M059J (cell line): ENCODE measurements around the gene SWAP70. TPM values are rescaled to one million over a fixed set of nuclear protein-coding genes. Genes with fewer than 3 reads are reported as not detected.
A peak's percentile ranks its signal among the peaks of the same experiment; 100 is the strongest.
"Not testable (repeated sequence)": the region's sequence is repeated elsewhere in the genome, so short reads cannot be mapped to it uniquely, and the experiment has no call there.

ENCODE experiments used
- DNase-seq: peaks from one replicate; pipeline ENCODE4 v3.0.0-alpha.2; 2012; ENCODE audit warnings: low read depth
- total RNA-seq: library from RNA; depleted of rRNA; stranded (reverse); fragments of >200 nt; shearing (Covaris generic); gene quantifications from 2 replicates; pipeline ENCODE4 v1.2.3, GENCODE V29; 2014; rRNA removed

SWAP70 gene
- total RNA-seq: 22.4 and 31.9 TPM in 2 replicates

DNA sequence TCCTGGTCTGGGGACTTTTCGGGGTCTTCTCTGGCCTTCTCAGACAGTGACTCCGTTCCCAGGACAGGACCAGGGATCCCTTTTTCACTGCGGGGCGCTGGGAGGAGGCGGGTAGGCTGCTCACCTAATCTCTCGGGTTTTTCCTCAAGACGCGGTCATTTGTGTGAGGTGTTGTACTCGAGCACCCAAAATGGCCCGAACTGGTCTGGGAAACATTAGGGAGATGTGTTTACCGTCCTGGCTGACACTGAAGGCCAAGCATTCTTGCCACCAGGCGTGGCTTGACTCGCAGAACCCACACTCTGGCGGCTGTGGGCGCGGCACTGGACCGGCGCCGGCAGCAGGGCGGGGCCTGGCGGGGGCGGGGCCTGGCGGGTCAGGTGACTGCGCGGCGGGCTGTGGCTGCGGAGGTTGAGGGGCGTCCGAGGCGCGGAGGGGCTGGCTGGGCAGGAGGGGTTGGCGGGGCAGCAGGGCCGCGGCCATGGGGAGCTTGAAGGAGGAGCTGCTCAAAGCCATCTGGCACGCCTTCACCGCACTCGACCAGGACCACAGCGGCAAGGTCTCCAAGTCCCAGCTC, at the start of gene SWAP70:
SWAP70 (plus strand) TSS at position 379 of the 577 bp plus-strand sequence; CDS start at position 482, 103 bp downstream.
- DNase-seq: peak; percentile 88

DNA sequence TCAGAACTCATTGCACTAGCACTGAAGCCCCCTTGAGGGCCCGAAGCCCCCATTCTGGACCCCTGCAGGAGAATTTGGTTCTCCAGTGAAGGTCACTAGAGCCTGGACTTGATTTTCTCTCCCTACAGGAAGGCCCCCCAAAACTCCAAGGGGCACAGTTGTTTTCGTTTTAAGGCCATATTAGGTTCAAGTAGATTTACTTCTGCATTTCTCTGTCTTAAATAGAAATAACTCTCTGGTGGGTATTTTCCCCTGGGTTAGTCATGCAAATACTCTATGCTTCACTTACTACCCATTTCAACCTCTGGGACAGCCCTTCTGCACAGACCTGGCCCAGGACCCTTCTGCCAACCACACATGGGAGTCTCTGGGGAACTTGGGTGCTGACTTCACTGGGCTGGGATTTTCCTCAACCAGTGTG, 48.8 kb upstream of the SWAP70 start:
- DNase-seq: no peak

DNA sequence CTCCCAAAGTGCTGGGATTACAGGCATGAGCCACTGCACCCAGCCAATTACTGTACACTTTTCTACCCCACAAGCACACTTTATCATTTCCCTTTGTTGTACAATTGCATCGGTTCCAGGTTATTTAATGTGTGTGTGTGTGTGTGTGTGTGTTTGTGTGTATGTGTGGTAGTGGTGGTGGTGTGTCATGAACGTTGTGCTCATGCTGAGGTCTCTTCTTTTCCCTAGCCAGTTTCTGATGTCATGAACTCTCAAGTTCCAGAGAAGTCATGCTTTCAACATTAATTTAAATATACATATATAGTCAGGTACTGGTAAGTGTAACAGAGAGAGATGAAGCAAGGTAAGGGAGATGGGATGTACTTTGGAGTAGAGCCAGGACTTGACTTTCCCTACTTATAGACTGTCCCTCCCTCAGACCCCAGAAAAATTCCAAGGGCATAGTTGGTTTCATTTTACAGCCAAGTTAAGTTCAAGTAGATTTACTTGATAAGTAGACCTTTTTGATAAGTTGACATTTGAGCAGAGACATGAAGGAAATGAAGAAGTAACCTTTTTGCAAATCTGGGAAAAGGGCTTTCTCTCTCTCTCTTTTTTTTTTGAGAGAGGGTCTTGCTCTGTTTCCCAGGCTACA, 47.7 kb upstream of the SWAP70 start:
- DNase-seq: no peak

DNA sequence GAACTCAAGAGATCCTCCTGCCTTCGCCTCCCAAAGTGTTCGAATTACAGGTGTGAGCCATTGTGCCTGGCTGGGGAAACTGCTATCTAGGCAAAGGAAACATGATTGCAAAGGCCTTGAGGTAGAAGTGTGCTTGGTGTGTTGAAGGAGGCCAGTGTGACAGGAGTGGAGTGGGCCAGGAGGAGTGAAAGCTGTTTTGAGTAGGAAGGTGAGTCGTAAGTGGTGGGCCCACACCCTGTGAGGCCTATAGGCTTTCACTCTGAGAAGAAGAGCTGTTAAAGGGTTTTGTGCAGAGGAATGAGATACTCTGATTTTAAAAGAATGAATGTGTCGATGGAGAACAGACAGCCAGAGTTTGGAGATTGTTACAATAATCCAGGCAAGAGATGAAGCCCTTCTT, 47.0 kb upstream of the SWAP70 start:
- DNase-seq: no peak

DNA sequence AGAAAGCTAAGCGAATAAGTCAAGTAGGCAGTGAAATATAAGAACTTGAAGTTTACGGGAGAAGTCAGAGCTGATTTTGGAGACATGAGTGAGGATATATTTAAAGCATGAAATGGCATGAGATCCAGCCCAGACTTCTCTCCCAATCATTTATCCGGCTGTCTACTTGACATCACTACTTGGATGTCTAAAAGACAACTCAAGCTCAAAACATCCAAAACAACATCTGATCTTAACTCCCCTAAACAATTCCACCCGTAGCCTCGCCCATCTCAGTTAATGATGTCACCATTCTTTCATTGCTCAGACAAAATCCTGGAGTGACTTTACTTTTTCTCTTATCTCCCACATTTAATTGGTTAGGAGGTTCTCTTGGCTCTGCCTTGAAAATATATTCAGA, 45.9 kb upstream of the SWAP70 start:
- DNase-seq: peak; percentile 41

DNA sequence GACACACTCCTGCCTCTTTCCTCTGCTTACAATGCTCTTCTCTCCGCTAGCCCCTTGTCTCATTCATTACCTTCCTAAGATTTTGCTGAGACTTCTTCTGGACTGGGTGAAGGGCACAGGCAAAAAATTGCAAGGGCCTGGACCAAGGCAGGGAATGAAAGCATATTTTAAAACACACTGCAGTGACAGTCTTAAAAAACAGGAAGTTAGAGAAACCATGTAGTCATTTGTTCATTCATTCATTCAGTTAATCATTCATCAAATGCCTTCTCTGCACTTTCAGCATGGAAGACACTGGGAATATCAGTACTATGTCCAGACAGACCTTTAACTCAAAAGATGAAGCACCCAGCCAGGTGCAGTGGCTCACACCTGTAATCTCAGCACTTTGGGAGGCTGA, 44.9 kb upstream of the SWAP70 start:
- no peak for DNase-seq

DNA sequence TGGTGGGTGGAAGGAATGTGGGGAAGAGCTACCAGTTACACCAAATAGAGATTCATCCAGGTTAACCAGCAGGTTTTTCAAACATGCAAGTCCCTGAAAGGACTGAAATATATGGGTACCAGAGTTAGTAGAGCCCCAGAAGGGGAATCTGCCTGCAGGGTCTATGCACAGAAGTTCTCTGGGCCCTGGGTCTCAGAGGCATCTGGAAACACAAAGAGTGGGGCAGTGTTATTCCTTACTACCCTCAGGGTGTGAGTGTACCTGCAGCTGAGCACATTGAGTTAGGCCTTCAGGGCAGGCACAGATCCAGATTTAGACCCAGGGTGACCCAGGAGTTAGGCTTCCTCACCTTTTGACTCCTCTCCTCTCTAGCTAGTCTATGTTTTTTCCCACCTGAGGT, 43.9 kb upstream of the SWAP70 start:
- DNase-seq: no peak

DNA sequence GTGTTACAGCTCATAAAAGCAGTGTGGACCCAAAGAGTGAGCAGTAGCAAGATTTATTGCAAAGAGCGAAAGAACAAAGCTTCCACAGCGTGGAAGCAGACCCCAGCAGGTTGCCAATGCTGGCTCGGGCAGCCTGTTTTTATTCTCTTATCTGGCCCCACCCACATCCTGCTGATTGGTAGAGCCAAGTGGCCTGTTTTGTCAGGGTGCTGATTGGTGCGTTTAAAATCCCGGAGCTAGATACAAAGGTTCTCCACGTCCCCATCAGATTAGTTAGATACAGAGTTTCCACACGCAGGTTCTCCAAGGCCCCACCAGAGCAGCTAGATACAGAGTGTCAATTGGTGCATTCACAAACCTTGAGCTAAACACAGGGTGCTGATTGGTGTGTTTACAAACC, 41.5 kb upstream of the SWAP70 start:
- DNase-seq: not testable (repeated sequence)

DNA sequence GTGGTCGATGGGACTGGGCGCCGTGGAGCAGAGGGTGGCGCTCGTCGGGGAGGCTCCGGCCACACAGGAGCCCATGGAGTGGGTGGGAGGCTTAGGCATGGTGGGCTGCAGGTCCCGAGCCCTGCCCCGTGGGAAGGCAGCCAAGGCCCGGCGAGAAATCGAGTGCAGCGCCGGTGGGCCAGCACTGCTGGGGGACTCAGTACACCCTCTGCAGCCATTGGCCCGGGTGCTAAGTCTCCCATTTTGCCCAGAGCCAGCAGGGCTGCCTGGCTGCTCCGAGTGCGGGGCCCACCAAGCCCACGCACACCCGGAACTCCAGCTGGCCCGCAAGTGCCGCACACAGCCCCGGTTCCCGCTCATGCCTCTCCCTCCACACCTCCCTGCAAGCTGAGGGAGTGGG, 40.8 kb upstream of the SWAP70 start:
- DNase-seq: not testable (repeated sequence)

DNA sequence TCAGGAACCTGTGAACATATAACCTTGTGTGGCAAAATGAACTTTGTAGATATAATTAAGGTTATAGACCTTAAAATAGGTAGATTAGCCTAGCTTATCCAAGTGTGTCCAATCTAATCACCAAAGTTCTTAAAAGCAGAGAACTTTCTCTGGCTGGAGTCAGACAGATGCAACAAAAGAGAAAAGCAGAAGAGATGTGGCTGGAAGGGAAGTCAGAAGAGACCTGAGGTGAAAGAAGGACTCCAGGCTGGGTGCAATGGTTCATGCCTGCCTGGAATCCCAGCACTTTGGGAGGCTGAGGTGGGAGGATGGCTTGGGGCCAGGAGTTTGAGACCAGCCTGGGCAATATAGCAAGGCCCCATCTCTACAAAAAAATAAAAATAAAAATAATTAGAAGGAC, 39.4 kb upstream of the SWAP70 start:
- no peak for DNase-seq

DNA sequence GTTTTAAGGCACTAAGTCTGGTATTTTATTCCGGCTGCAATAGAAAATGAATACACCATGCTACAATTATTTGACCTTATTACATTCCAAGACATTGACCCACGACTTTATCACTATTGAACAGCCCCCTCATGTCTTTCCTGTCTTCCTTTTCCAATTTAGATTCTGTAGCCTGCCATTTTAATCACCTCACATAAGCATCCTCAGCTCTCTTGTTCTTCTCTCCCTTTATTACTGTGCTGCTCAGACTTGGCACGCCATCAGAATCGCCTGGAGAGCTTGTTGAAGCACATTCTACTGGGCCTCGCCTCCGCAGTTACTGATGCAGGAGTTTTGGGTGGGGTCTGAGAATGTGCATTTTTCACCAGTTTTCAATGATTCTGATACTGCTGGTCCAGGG, 38.7 kb upstream of the SWAP70 start:
- no peak for DNase-seq

DNA sequence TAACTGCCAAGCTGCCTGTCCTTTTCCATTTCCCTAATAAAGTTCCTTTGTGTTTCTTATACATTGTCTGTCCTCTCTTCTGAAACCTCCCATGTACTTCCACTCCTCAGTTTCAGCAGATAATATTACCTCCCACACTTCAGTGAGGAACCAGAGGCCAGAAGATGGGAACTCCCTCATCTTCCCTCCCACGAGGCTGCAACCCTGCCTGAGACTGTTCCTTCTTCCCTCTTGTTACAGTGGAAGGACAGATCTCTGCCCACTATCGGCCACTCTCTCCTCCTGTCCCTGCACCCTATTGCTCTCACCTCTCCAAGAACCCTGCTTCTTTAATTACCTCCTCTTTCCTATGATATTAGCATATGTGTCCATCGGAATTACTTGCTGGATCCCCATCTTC, 38.1 kb upstream of the SWAP70 start:
- DNase-seq: no peak

DNA sequence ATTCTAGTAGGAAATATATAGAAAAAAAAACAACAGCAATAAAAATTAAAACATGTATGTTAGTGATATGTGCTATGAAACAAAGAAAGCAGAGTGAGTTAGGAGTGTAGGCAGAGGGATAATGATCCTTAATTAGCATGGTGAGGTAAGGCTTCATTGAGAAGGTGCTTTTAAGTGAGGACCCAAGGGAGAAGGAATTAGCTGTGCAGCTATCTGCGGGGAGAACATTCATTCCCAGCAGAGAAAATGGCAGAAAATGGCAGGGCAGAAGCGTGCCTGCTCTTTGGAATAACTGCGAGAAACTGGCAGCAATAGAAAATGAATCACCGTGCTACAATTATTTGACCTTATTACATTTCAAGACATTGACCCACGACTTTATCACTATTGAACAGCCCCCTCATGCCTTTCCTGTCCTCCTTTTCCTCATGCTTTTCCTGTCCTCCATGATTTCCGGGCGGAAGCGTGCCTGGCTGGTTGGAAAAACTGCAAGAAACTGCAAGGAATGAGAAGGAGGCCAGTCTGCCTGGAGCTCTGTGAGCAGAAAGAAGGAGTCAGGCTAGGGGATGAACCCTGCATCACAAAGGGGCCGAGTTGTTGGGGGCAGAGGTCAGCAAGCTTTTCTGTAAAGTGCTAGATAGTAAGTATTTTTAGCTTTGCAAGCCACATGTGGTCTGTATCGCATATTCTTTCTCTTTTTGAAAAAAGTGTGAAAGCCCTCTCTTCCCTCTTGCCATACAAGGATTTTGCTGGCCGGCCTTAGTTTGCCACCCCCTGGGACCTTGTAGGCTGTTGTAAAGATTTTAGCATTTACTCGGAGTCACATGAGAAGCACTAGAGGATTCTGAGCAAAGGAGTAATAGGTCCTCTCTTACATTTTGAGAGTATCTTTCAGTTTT, 37.1 kb upstream of the SWAP70 start:
- no peak for DNase-seq

DNA sequence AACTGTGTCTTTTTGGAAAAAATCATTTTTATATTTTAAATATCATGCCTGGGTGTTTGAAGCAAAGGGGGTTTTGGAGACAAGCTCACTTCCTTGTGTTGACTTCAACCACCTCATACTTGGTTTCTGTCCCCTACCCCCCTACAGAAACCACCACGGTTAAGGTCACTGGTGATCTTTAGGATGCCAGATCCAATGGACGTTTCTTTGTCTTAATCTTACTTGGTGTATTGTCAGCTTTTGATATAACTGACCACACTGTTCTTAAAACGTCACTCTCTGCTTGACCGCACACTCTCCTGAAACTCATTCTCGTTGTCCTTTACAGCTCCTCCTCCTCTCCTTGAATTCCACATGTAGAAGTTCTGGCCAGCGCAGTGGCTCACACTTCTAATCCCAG, 34.8 kb upstream of the SWAP70 start:
- DNase-seq: no peak

DNA sequence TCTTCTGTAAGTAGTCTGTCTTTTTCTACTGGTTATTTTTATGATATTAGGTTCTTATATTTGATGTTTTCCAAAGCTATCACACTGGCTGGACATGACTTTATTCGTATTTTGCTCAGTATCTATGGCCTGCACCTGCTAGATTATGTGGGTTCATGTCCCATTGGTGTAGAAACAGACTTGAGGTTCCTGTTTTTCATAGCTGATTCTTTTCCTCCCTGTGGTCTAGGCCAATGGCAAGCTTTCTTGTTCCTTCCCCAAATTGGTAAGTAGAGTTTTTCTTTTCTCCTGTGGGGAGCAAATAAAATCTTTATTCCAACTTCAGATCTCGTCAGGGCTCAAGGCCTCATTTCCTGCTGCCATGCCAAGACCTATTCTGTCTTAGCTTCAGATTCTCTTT, 30.2 kb upstream of the SWAP70 start:
- DNase-seq: no peak

DNA sequence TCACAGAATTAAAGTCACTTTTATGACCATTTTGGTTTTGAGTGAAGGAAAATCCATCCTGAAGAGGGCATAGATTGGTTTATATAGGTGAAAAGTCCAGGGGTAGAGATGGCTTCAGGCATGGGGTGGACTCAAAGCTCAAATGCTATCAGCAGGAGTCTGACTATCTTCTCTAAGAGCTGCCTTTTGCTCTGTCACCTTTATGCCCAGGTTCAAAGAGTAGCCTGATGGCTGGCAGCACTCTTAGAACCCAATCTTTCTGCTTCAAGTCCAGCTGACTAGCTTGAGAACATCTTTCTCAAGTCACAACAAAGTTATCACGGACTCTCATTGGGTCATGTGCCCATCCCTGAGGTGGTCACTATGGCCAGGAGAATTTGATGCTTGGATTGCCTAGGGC, 27.2 kb upstream of the SWAP70 start:
- no peak for DNase-seq

DNA sequence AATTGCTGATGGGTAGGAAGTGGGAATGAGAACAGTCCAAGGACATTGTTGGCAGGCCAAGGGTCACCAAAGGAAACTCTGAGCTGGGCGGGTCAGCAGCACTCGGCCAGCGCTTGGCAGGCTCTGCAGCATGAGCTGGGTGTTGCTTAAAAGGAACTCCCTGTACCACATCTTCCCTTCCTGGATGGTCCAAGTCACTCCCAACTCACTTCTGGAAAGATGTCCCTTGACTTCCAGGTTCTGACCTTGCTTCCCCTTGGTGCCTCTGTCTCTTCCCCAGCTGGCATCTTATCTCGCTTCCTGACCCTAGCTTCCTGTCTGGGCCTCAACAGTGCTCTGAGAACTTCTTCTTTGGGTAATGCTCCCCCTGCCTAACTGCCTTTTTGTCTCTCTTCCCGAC, 24.8 kb upstream of the SWAP70 start:
- no peak for DNase-seq

DNA sequence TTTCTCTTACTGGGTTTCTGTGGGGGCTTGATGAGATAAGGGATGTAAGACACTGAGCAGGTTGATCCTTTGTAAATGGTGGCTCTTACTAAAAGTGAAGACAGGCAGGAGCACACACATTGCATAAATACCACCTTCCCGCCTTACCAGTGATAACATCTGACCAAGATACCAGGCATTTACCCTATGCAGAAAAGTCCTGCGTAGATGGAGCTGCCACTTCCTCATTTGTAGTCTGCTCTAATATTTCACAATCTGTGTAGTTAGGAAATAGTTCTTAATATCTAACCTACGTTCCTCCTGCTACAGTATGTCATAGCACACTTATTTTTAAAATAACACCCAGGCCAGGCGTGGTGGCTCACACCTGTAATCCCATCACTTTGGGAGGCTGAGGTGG, 23.9 kb upstream of the SWAP70 start:
- DNase-seq: no peak

DNA sequence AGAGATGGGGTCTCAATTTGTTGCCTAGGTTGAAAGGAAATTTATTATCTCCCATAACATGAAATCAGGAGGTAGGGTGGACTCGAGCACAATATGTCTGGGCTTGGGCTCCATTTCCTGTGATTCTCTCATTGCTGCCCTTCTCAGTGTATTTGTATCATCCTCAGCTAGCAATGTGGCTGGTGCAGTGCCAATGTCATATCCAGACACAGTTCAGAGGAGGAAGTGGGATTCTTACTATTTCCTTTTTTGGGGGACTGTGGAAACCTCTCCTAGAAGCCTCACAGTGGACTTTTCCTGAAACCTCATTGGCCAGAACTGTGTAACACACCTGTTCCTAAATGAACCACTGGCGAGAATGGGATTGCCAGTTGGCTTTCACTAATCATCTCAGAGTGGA, 21.0 kb upstream of the SWAP70 start:
- no peak for DNase-seq

DNA sequence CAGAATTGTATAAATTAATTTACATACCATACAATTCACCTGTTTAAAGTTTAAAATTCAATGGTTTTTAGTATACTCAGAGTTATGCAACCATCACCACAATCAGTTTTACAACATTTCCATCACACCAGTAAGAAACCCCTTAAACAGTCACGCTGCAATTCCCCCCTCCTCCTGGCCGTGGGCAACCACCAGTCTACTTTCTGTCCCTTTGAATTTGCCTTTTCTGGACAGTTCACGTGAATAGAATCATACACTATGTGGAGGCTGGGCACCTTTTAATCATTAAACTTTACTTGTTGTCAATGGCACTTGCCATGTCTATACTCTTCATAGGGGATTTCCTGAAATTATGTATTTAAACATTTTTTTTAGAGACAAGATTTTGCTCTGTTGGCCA, 20.1 kb upstream of the SWAP70 start:
- DNase-seq: no peak

DNA sequence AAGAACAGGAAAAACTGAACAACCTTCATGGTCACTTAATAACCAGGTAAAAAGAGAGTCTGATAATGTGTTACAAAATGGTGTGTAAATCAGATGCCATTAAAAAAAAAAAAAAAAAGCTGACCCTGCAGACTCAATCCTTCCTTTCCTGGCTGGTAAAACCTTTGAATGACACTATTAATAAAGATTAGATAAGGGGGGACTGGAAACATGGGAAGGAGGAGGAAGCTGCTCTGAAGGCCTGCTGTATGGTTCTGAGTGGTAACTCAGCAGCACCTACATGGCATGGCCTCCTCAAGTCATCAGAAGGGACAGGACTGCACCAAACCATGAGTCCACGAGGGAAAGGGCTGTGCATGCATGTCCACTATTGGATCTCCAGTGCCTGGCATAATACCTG, 18.0 kb upstream of the SWAP70 start:
- no peak for DNase-seq

DNA sequence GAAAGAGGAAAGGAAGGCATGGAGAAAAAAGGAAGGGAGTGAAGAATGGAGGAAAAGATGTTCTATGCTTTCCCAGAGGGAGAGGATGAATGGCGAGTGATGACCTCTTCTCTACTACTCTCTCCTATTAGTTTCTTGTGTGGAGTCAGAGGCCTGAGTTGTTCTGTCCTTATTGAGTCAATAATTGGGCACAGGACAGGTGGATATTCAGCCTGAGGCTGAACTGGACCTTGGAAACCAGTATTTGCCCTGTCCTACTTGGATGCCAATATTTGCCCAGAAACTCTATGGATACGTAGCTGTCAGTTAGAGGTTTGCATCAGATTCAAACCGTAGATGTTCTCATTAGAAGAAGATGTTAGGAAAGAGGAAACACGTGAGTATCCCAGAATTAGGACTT, 17.6 kb upstream of the SWAP70 start:
- no peak for DNase-seq

DNA sequence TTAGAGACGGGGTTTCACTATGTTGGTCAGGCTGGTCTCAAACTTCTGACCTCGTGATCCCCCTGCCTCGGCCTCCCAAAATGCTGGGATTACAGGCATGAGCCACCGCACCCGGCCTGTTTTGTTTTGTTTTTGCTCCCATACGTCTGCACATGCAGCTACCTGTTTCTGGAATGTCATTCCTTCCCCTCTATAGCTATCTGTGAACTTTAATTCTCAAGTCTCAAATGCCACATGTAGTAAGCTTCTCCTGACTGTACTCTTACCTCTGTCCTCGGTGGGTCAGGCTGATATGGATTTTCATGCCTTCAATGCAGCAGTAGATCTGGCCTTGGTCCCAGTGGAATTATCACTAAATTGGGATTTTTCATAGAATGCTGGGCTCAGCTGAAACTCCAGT, 12.4 kb upstream of the SWAP70 start:
- no peak for DNase-seq
